AG09319 (cell line): ENCODE results near the gene GLI2.

ENCODE experiments used
- DNase-seq: peaks from one replicate; pipeline ENCODE4 v3.0.0-alpha.2; 2010; ENCODE audit warnings: low read depth; ENCODE audit errors: extremely low read depth
- TF ChIP-seq, protein P1 (sequence below): IDR thresholded peaks from 2 replicates; pipeline ENCODE4 v1.5.1; 2011; ENCODE audit warnings: low read depth, mild to moderate bottlenecking, inconsistent platforms, low read length, moderate library complexity

GLI2 gene

DNA sequence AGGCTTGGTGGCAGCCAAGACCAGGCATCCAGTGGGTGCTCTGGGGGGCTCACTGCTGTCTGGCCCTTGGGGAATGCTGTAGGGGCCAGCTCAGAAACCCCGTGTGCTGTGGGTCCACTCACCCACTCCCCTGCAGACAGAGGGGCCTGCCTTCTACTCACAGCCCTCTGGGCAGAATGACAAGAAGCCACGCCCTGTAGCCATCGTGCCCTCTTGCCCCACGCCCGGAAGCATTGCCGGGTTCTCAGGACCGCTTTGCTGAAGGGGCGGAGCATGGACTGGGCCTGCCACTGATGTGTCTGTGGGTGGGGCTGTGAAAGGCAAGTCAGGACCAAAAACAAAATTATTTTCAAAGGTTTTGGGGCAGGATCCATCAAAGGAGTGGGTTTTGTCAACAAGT, 27.8 kb downstream of the GLI2 start:
- TF ChIP-seq, protein P1, sequence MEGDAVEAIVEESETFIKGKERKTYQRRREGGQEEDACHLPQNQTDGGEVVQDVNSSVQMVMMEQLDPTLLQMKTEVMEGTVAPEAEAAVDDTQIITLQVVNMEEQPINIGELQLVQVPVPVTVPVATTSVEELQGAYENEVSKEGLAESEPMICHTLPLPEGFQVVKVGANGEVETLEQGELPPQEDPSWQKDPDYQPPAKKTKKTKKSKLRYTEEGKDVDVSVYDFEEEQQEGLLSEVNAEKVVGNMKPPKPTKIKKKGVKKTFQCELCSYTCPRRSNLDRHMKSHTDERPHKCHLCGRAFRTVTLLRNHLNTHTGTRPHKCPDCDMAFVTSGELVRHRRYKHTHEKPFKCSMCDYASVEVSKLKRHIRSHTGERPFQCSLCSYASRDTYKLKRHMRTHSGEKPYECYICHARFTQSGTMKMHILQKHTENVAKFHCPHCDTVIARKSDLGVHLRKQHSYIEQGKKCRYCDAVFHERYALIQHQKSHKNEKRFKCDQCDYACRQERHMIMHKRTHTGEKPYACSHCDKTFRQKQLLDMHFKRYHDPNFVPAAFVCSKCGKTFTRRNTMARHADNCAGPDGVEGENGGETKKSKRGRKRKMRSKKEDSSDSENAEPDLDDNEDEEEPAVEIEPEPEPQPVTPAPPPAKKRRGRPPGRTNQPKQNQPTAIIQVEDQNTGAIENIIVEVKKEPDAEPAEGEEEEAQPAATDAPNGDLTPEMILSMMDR, result no peak
- DNase-seq, result no peak

DNA sequence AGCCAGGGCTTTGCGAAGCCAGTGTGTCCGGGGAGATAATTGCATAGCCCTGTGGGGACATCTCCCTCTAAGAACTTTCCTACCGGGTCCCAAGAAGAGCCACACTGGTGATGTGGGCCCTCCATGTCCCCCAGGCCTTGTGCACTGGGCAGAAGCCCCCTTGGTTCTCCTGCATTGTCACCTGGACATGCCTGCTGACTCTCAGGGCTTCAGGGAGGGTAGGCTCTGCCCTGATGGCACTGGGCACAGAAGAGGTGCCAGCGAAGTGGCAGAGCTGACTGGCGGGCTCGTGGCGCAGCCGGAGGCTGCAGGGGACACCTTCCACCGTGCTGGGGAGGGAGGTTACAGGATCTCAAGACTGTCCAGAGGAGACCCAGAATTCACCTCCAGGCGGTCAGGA, 28.3 kb downstream of the GLI2 start:
- no peak for DNase-seq
- TF ChIP-seq, protein P1, result no peak

DNA sequence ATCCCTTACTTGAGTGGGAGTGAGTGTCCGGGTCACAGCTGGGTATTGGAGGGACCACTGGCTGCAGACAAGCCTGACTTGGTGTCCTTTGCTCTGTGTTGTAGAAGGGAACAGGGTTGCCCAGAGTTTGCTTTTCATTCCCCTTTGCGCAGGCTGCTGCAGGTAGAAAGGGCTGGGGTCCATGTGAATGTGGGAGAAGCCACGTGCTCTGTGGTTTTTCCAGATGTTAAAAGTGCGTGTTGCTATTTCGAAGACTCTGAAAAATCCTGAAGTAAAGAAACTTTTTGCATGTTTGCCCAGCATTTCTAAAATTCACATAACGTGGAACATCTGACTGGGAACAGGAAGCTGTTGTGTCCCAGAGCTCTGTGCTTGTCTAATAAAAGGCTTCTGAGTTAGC, 28.8 kb downstream of the GLI2 start:
- TF ChIP-seq, protein P1, result no peak
- no peak for DNase-seq

GRCh38 chr2:120764991-120765677, 29.5 kb downstream of the GLI2 start:
- no peak for DNase-seq
- TF ChIP-seq, protein P1, result no peak

GRCh38 chr2:120765678-120766469, 30.2 kb downstream of the GLI2 start:
- TF ChIP-seq, protein P1, result no peak
- DNase-seq, result peak; percentile 93

DNA sequence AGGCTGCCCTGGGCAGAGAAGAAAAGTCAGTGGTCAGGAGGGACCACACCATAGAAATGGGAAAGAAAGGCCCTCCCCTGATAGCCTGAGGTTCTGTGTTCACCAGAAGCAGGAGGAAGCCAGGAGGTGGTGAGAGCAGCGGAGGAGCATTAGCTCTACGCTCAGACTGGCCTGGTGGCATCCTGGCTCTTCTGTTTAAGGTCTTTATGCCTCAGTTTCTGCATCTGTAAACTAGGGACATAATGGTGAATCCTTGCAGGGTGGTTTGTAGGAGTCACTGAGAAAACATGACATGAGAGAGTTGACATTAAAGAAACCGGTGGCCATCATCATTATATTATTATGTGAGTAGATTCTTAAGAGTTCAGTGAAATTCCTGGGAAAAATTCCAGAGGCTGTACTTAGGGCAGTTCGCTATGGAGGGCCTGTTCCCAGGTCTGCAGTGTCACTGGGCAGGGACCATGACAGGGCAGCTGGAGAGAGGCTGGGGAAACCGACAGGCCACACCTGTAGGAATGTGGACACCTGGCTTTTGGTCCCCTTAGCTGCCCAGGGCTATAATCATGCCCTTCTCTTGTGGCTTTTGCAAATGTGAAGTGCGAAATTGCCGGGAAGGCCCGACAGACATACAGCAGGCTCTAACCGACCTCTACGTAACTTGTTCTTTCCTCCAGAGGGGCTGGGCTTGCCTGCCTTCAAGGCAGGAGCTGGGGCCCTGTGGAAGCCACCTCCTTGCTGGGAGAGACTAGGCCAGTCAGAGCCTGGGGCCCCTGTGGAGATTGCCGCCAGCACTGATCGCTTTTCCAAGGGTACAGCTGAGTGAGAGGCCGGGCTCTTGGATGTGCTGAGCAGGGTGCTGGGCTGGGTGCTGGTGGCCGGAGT, 31.0 kb downstream of the GLI2 start:
- DNase-seq, result no peak
- TF ChIP-seq, protein P1, result no peak
